NOMO-1 treated with DMSO at 0.1 percent for 48 hours (cell line): ENCODE measurements around the gene GREB1.

Experiments used
- DNase-seq: peaks from one replicate; lab custom pipeline; 2025; ENCODE audit not compliant: unreplicated experiment; lab: John Stamatoyannopoulos, UW

GREB1 gene

DNA sequence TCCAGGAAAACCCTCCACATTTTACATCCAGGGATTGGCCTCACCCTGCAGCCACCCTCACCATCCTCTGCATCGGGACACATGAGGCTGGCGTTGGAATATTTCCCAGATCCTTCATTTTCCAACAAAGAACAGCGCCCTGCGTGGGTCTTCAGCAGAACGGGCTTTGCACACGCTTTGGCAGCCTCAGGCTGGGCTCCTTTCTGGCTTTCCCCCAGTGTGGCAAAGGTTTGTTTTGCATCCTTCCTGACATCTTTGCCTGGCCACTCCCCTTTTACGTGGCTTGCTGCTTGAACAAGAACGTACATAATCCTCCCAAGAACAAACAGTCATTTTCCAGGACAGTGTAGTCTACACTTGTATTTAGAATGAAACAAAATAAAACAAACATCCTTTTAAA, 25.6 kb upstream of the GREB1 start:
- no peak for DNase-seq

DNA sequence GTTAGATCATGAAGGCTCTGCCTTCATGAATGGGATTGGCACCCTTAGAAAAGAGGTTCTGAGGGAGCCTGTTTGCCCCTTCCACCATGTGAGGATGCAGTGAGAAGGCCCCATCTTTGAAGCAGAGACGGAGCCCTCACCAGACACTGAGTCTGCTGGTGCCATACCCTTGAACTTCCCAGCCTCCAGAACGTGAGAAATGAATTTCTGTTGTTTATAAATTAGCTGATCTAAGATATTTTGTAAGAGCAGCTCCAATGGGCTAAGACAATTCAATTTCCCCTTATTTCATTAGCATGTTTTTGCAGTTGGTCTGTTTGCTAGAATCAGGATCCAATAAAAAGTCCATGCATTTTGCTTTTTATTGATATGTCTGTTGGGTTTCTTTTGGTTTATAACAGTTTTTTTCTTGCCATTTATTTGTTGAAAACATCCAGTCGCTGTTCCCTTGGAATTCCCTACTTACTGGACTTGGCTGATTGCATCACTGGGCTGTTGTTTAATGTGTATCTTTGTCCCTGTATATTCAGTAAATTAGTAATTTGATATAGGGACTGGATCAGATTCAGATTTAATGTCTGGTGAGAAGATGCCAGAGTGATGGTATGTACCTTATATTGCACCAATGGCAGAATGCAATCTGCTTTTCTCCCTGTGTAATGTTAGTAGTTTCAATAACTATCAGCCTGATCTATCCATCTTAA, 24.0 kb upstream of the GREB1 start:
- DNase-seq = no peak

DNA sequence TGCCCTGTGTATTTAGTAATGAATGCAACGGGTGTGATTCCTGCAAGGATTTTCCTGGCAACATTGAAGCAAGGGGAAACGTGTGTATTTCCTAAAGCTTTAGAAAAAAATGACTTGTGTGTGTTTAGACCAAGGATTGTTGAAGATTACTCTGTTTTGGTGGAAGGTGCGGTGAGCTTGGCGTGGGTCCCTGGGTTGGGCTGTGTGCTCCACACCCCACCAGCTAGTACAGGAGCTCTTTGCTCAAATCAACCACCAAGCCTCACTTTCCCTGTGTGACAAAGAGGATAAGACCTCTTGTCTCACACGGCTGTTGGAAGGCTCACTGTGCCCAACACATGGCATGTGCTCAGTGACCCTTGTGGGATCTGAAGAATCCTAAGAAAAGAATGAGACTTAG, 21.4 kb upstream of the GREB1 start:
- no peak for DNase-seq

DNA sequence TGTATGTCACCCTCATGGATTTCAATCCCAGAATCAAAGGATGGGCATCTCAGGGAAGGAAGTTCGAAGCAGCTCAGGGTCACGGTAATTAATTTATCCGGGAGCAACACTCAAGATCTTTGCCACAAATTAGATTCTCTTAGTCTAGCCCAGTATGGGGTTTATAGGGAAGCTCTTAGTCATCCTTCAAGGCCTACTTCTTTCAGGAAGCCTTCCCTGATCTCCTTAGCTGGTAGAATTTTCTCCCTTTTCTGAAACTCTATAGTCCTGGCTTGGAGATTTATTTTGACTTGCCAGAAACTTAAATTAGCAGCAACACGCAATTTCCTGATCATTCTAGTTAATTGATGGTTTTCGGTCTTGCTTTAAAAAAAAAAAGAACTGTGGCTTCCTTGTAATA, 20.5 kb upstream of the GREB1 start:
- DNase-seq = no peak

DNA sequence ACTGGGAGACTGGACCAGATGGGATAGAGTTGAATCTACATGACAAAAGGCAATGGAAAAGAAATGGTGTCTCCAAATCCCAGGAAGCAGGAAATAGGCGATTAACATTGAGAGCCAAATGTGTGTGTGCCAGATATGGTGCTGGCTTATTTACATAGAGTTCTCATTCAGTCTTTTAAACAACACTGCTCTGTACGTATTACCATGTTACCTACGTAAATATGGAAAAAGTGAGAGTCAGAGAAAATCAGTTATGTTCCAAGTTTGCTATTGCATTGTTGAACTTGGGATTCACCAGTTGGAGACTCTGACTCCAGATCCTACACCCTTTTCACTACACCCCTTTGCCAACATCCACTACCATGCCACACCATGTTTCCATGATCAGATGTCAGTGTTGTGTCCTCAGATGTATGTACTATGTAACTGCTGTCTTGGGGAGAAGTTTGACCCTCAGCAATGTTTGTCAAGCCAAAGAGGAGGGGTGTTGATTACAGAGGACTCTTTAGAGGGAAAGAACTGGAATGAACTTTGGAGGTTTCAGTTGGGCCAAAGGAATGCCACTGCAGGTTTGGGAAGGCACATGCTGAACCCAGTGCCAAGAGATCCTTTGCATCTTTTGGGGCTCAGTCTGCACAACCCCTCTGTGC, 19.6 kb upstream of the GREB1 start:
- DNase-seq = no peak

DNA sequence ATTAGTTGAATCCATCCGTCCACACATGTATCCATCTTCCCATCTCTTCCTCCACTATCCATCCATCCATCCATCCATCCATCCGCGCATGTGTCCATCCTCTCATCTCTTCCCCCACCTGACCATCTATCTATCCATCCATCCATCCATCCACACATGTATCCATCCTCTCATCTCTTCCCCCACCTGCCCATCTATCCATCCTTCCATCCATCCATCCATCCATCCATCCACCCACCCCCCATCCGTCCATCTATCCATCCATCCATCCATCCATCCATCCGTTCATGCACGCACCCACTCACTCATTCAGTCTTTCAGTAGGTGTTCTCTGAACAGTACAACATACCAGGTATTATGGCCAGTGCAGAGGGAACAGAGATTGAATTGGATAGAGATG, 18.9 kb upstream of the GREB1 start:
- no peak for DNase-seq

DNA sequence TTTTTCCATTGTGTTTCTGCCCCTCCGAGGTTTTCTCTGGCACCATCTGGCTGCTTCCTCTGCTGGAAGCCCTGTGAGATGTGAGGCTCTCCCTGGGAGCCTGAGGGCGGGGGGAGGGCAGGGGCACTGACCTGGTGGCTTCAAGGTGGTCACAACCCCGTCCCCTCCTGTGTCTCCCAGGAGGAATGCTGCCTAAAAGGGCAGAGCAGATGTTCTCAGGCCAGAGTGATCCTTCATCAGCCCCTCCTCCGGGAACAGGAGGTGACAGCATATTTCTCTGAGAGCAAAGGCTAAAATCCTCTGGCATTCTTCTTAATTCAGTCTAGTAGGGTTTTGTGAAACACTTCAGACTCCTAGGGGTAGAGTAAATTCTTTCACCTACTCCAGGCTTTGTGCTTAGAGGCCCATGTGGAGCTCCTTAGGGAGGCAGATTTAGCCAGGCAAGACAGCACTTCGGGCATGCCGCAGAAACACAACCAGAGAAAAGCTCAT, 18.3 kb upstream of the GREB1 start:
- no peak for DNase-seq

DNA sequence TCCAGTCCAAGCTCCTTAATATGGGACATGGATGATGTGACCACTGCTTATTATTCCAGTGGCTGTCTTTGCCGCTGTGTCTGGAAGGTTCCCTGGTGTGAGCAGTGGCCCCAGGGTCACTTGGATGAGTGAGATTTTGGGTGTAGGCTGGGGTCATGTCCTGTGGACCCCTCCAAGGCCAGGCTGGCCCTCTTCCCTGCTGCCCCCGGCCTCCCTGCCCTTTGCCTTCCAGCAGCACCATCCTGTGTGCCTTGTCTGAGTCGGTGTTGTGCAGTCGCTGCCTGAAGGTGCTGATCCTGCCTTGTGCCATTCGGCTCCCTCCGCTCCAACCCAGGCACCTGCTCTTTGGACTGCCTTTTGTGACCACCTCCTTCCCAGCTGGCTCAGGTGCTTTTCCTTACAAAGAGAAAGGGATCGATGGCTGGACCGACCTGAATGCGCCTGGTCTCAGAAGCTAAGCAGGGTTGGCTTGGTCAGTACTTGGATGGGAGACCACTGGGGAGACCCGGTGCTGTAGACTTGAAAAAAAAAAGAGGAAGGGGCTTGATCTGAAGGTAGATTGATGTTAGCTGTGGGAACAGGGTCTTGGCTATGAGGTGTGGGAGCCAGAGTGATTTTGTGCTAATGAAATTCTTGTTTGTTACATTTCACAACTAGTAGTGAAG, 16.7 kb upstream of the GREB1 start:
- no peak for DNase-seq

DNA sequence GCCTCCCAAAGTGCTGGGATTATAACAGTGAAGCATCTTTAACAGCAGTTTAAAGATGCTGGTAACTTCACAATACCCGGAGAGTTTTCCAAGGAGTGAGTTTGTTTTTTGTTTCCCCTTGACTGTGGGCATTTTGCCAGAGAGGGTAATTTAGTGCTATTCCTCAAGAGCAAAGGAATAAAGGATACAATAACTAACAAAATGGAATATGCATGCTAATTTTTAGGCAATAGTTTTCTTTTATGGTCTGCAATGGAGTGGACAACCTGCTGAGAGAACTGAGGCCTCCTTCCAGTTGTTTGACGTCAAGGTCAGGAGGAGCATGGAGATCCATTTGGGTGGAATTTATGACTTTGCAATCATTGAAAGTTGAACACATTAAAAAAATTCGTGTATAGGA, 15.9 kb upstream of the GREB1 start:
- DNase-seq = no peak

DNA sequence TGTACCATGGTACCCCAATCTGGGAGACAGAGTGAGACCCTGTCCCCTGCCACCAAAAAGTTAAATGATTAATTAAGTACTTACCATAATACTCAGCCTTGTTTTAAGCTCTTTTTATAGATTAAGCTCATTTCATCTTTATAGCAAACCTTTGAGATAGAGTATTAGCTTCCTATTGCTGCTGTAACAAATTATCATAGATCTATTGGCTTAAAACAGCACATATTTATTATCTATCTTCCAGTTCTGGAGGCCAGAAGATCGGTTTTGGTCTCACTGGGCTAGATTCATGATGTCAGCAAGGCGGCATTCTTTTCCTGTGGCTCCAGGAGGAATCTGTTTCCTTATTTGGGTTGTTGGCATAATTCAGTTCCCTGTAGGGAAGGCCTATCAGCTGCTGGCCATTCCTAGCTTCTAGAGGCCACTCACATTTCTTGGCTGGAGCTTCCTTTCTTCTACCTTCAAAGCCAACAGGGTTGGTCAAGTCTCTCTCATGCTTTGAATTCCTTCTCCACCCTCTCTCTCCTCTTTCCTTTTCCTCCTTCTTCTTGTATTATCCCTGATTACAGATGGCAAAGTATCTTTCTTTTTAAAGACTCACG, 13.7 kb upstream of the GREB1 start:
- DNase-seq = no peak

DNA sequence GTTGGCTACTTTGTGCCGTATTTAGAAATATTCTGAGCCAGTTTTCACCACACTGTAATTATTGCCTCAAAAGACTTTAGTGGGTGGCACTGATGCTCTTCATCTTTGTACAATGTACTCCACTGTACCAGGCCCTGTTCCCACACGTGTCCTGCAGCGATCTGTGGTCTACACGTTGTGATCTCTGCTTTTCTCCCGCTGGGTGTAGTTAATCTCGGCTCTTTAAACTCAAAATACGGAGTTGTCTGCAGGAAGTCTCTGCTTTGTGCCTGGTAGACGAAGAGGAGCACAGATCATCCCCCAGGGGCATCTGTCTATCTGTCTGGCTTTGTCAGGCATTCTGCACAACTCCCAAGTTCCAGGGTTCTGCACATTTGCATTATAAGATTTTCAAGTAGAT, 12.1 kb upstream of the GREB1 start:
- DNase-seq = no peak

DNA sequence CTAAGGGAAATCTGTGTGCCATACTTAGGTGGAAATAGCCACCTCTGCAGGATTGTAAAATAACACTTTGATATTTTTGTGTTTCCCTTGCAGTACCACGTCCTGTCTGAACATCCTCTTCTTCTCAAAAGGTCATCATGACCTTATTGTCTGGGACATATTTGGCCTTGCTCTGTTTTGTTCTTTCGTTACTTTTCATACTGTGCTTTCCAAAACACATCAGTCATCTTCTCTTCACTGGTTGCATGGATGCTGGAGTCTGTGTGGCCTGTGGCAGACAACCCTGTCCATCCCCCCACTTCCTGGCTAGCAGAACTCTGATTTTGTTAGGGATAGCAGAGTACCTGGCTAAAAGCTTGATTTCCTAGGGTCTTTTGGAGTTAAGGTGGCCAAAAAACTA, 9.4 kb upstream of the GREB1 start:
- DNase-seq = no peak

DNA sequence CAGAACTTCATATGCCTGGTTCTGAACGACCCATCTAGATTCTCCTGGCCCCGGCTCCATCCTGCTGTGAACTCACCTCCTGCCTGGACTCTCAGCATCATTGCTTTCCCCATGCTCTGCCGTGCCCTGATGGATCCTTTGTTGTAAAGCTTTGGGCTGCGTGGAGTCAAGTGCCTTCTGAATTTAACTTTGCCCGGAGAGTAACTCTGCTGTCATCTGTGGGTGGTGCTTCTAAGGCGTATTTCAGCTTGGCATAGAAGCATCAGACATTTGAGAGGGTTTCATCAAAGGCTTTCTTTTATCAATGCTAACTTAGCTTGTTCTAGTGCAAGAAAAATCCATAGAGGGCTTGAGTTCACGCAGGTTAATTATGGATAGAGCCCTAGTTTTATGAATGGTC, 8.1 kb upstream of the GREB1 start:
- no peak for DNase-seq

DNA sequence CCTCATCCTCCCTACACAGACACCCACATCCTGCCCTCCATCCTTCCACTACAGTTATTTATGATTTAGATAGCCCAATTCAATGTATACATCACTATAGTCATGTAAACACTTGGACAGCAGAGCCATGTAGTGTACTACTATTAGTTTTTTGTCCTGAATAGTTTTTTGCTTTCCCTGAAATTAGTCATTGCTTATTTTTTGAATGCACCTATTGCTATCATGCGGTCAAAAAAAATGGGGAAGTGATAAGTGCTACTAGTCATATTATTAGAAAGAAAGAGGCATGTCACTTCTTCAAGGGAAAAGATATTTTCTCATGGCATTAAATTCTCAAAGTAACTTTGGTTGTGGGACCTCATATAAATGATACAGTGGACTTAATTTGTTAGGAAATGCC, 6.8 kb upstream of the GREB1 start:
- DNase-seq = peak; percentile 53

DNA sequence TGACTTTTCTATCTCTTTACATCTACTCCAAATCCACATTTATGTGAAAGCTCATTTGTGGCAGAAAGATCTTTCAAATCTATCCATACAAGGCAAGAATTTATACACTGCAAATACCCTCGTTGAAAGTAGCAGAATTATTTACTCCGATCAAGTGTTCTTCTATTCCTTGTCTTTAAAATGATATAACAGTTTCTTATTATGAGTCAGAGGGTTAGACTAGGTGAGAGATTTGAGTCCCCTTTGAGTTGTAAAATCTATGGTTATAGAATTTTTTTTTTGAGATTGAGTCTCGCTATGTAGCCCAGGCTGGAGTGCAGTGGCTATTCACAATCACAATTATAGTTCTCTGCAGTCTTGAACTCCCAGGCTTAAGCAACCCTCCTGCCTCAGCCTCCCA, 5.6 kb upstream of the GREB1 start:
- DNase-seq = no peak

DNA sequence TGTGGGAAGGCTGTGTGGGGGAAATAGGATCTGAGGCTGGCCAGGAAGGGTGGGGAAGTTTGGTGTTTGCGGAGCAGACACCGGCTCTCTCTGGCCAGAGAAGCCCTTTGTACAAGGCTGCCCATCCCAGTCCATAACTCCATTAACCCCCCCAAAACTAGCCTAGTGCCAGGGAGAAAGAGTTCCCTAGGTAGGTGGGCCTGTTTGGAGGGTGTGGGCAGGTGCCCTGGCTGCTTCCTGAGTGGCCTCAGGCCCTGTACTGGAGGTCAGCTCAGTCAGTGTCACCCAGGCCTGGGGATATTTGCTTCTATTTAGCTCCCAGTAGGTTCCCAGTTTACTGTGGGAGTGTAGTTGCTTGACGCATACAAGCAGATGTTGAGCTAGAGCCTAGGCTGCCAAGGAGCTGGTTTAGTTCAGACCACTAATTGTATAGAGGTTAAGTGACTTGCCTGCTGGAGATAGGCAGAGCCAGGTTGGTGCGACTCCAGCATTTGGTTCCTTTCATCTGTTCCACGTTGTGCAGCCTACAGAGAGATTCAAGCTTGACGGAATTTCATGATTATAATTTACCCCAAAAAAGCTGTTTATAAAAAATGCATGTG, 2.9 kb upstream of the GREB1 start:
- no peak for DNase-seq

DNA sequence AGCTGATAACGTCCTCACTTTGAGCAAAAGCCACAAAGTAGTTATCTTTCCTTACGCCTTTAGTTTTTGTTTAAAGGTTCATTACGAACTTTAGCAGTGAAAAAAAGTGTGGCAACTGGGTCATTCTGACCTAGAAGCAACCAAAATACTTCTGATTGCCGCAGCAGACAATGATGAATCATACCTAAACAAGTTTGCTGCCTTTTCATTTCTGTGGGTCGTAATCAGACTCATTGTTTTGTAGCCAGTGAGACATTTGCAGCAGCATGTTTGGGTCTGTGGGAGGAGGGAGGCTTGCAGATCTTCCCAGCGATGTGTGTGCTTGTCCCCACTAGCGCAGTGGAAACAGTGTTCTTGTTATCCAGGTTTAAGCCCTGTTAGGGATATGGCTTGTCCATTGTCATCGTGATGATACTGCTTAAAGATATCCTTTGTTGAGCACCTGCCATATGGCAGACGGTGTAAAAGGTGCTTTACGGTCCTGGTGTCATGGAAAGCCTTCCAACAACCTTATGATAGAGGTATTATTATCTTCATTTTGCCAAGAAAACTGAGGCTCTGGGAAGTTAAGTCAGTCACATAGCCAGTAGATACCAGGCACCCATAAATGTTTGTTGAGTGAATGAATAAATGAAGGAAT, 1.3 kb upstream of the GREB1 start:
- DNase-seq = peak; percentile 12

DNA sequence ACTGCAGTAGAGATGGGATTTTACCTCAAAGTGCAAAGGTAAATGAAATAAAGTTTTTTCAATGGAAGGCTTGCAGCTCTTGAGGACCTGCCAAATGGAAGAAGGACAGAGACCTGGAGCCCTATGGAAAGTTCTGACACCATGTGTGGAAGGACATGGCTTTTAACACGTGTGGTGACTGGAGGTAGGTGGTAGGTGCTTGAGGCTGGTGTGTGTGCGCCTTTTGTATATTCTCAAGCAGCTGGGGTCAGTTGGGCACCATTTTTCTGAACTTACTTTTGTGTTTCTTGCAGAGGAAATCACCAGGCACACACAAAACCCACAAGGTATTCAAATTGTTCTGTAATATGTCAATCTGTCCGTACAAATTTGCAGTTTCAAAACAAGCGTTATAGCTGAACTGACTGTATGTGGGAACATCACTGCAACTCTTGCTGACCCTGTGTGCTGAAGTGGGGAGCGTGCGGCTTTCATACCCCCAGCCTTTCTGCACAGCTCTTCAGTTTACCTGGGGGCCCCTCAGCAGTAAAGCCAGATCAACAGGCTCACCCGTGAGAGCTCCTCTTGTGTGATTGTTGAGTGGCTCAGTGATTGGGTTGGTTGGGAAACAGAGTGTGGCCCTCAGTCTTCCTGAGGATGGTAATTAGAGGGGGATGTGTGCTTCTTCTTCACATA, 363 bp downstream of the GREB1 start:
- peak; percentile 39 for DNase-seq

DNA sequence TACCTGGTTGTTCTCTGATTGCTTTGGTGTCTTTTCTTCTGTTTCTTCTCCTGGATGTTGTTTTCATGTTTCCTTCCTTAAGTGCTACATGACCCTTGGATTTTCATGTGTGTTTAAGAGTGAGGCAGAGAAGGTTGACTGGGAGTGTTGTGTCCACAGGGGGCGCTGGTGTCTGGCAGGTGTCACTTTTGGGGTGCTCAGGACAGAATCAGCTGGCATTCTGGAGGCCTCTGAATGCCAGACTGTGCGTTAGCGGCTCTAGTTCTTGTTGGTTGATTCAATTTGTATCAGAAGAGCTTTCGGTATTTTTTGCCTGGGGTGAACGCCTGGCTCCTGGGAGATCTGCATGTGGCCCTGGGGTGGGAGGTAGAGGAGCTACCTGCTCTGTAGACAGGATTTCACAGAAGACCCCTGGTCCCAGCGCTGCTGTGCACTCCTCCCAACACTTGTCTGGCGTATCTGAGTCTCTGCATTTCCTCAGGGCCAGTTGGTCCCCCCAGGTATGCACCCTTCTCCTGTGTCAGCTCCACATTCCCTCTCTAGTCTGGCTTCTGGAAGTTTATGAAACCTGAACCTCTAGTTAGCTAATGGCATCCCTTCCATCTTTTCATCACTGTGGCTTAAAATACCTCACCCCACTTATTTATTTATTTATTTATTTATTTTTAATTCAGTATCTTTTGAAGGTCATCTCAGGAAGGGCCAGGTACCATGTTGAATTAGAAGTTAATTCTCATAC, 1.1 kb downstream of the GREB1 start:
- DNase-seq = no peak

DNA sequence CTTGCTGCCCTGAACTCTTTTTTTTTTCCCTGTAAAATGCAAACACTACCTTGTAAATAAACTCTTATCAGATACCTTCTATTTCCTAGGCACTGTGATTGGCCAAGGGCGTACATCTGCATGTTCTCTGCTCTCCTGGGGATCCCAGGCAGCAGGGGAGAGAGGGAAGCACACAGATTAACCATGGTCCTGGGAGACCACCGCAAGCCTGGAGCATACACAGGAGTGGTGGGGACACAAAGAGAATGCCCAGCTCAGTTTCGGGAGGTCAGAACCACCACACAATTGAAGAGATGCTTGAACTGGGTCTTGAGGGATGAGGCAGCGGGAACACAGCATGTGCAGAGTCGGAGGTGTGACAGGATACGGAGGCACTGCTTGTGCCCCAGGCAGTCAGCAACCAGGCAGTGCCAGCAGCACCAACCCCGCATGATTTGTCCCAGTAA, 2.1 kb downstream of the GREB1 start:
- DNase-seq = no peak
